Kidney epithelial cell (primary cell): ENCODE results near the gene MAEA. TPM values are rescaled to one million over a fixed set of nuclear protein-coding genes. Genes with fewer than 3 reads are reported as not detected.

Experiments
- DNase-seq: peaks from one replicate; pipeline ENCODE4 v3.0.0-alpha.2; 2010; ENCODE audit warnings: low read depth
- H3K27me3 ChIP-seq: 2 replicates; pipeline ENCODE4 v1.6.0; 2011; ENCODE audit warnings: low read length; ENCODE audit not compliant: control insufficient read depth, insufficient read depth
- H3K36me3 ChIP-seq: 2 replicates; pipeline ENCODE4 v1.5.1; 2011; ENCODE audit warnings: low read length; ENCODE audit not compliant: control insufficient read depth, insufficient read depth
- H3K4me3 ChIP-seq: 2 replicates; pipeline ENCODE4 v1.5.1; 2011; ENCODE audit warnings: low read depth, mild to moderate bottlenecking, control low read depth, low read length
- CTCF ChIP-seq: IDR thresholded peaks from 2 replicates; pipeline ENCODE4 v1.5.1; 2011; ENCODE audit warnings: mild to moderate bottlenecking, moderate library complexity, low read length, control low read depth, inconsistent platforms; ENCODE audit not compliant: insufficient read depth, poor library complexity, severe bottlenecking
- total RNA-seq: library from RNA; depleted of rRNA; stranded (reverse); fragments of >200 nt; gene quantifications from 2 replicates; pipeline ENCODE4 v1.2.3, GENCODE V29; 2015

MAEA gene
- total RNA-seq, 1 donor from 2014 or later, result 79.1 TPM

GRCh38 chr4:1297023-1297395 is 7.3 kb downstream of the MAEA start:
- DNase-seq, result no peak
- Histone ChIP-seq H3K36me3 (peaks cover 2% of the 10 kb centered on the region), H3K4me3 (no peak overlapping the region), H3K27me3 (no peaks in the 10 kb centered on the region)
- no peak for TF ChIP-seq CTCF

- DNase-seq, result no peak
- Histone ChIP-seq H3K27me3 (no peaks in the 10 kb centered on the region), H3K4me3 (no peak overlapping the region), H3K36me3 (peaks cover 2% of the 10 kb centered on the region)
- no peak for TF ChIP-seq CTCF
Observed at GRCh38 chr4:1297456-1298325, 8.0 kb downstream of the MAEA start.

DNA sequence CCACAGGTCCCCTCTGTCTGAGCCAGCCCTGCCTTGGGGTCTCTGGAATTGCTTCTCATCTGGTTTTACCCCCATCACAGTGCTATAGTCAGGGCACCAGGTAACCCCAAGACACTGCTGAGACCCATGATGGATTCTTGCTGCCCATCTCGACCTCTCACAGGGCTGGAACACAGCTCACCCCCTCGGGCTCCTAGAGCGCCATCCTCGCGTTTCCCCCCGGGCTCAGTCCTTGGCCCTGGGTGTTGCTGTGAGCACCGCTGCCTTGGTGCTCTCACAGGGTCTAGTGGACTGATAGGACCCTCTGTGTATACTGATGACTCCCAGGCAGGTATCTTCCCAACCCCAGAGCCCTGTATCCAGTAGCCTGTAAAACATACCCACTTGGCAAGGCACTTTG is 8.8 kb downstream of the MAEA start:
- Histone ChIP-seq H3K4me3 (no peak overlapping the region), H3K27me3 (no peaks in the 10 kb centered on the region), H3K36me3 (peaks cover 2% of the 10 kb centered on the region)
- DNase-seq, result no peak
- TF ChIP-seq CTCF, result no peak

DNA sequence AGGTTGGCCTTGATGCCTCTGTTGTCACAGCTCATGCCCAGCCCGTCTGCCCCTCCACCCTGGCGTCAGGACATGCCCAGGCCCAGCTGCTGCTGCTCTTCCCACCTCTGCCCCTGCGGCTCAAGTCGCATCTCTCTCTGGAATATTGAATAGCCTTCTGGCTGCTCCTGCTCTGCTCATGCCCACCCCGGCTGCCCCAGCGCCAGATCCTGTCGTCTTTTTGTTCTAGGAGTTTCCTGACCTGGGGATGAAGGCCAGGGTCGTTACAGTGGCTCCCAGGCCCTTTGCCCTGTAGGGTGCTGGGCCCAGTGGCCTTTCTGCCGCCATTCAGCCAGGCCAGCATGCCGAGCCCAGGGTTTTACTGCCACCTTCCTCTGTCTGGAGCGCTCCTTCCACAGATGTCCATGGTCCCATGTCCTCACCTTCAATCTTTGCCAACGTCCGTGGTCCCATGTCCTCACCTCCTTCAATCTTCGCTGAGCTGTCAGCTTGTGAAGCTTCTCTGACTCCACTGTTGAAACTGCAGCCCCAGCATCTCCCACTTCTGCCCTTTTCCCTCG is 9.7 kb downstream of the MAEA start:
- H3K27me3 ChIP-seq, result no peaks in the 10 kb centered on the region
- H3K36me3 ChIP-seq, result peaks cover 2% of the 10 kb centered on the region
- TF ChIP-seq CTCF, result no peak
- no peak overlapping the region for H3K4me3 ChIP-seq
- DNase-seq, result no peak

- TF ChIP-seq CTCF, result no peak
- Histone ChIP-seq H3K36me3 (peaks cover 4% of the 10 kb centered on the region), H3K4me3 (no peak overlapping the region), H3K27me3 (no peaks in the 10 kb centered on the region)
- DNase-seq, result no peak
Observed at GRCh38 chr4:1300466-1301455, 11.1 kb downstream of the MAEA start.
